Measurements from ENCODE around the gene MYMX.

MYMX gene

GRCh38 chr6:44235269-44235668 is 18.5 kb downstream of the MYMX start:
- Histone ChIP-seq H3K4me3 (no peak overlapping the region), H3K27ac (peak overlapping the region; percentile 26), H3K9me3 (ENCODE audit: low read depth, low read length) (no peaks in the 10 kb centered on the region), H3K9ac (ENCODE audit: insufficient read length) (no peak overlapping the region), H3K36me3 (ENCODE audit: insufficient read depth, low read length) (peaks cover 52% of the 10 kb centered on the region)
- TF ChIP-seq FOXP2 (optimal IDR thresholded peaks at IDR 0.05; ENCODE audit: control extremely low read depth, extremely low read length, insufficient read depth) = no peak
- TF ChIP-seq POLR2AphosphoS5 (IDR thresholded peaks at IDR 0.05; ENCODE audit: borderline replicate concordance, low read depth, low read length) = no peak
- TF ChIP-seq EZH2 (IDR thresholded peaks at IDR 0.05) = no peak
- DNase-seq (ENCODE audit: low read depth, low spot score) = no peak

- 0 out of 2 replicates have a peak overlapping the region, but pooled peaks have one; percentile 26 for H3K27ac ChIP-seq
- H3K36me3 ChIP-seq (ENCODE audit: insufficient read depth, low read length) = peaks cover 45% of the 10 kb centered on the region
- no peak for TF ChIP-seq POLR2AphosphoS5 (IDR thresholded peaks at IDR 0.05; ENCODE audit: borderline replicate concordance, low read depth, low read length)
- TF ChIP-seq FOXP2 (optimal IDR thresholded peaks at IDR 0.05; ENCODE audit: control extremely low read depth, extremely low read length, insufficient read depth) = no peak
- no peak for TF ChIP-seq EZH2 (IDR thresholded peaks at IDR 0.05)
- no peak overlapping the region for H3K4me3 ChIP-seq
- DNase-seq (ENCODE audit: low read depth, low spot score) = no peak
- no peak overlapping the region for H3K9ac ChIP-seq (ENCODE audit: insufficient read length)
- no peaks in the 10 kb centered on the region for H3K9me3 ChIP-seq (ENCODE audit: low read depth, low read length)
These were observed 19.3 kb downstream of the MYMX start for GRCh38 chr6:44235891-44236516.

GRCh38 chr6:44237021-44237812 is 20.5 kb downstream of the MYMX start:
- Histone ChIP-seq H3K36me3 (ENCODE audit: insufficient read depth, low read length) (peaks cover 35% of the 10 kb centered on the region), H3K27ac (no peak overlapping the region), H3K9ac (ENCODE audit: insufficient read length) (peak overlapping the region; percentile 72), H3K9me3 (ENCODE audit: low read depth, low read length) (no peaks in the 10 kb centered on the region), H3K4me3 (peak overlapping the region; percentile 82)
- DNase-seq (ENCODE audit: low read depth, low spot score) = no peak
- TF ChIP-seq FOXP2 (optimal IDR thresholded peaks at IDR 0.05; ENCODE audit: control extremely low read depth, extremely low read length, insufficient read depth) (no peak), POLR2AphosphoS5 (IDR thresholded peaks at IDR 0.05; ENCODE audit: borderline replicate concordance, low read depth, low read length) (no peak; the same call in 1 of the 2 replicates), EZH2 (IDR thresholded peaks at IDR 0.05) (no peak)

GRCh38 chr6:44237813-44238433 is 21.2 kb downstream of the MYMX start:
- peaks cover 28% of the 10 kb centered on the region for H3K36me3 ChIP-seq (ENCODE audit: insufficient read depth, low read length)
- peak overlapping the region; percentile 82 for H3K4me3 ChIP-seq

GRCh38 chr6:44238687-44239350 is 22.1 kb downstream of the MYMX start:
- DNase-seq (ENCODE audit: low read depth, low spot score) = no peak
- no peak overlapping the region for H3K4me3 ChIP-seq
- H3K9ac ChIP-seq (ENCODE audit: insufficient read length) = no peak overlapping the region
- peaks cover 19% of the 10 kb centered on the region for H3K36me3 ChIP-seq (ENCODE audit: insufficient read depth, low read length)
- no peaks in the 10 kb centered on the region for H3K9me3 ChIP-seq (ENCODE audit: low read depth, low read length)
- TF ChIP-seq FOXP2 (optimal IDR thresholded peaks at IDR 0.05; ENCODE audit: control extremely low read depth, extremely low read length, insufficient read depth) = no peak
- no peak for TF ChIP-seq EZH2 (IDR thresholded peaks at IDR 0.05)
- TF ChIP-seq POLR2AphosphoS5 (IDR thresholded peaks at IDR 0.05; ENCODE audit: borderline replicate concordance, low read depth, low read length) = no peak
- H3K27ac ChIP-seq = no peak overlapping the region

More at GRCh38 chr6:44237813-44238433, 21.2 kb downstream of the MYMX start:
- no peak overlapping the region for H3K27ac ChIP-seq
- H3K9me3 ChIP-seq (ENCODE audit: low read depth, low read length) = no peaks in the 10 kb centered on the region
- TF ChIP-seq FOXP2 (optimal IDR thresholded peaks at IDR 0.05; ENCODE audit: control extremely low read depth, extremely low read length, insufficient read depth) (no peak), EZH2 (IDR thresholded peaks at IDR 0.05) (no peak), POLR2AphosphoS5 (IDR thresholded peaks at IDR 0.05; ENCODE audit: borderline replicate concordance, low read depth, low read length) (peak; percentile 57)
- DNase-seq (ENCODE audit: low read depth, low spot score) = no peak
- peak overlapping the region; percentile 72 for H3K9ac ChIP-seq (ENCODE audit: insufficient read length)

GRCh38 chr6:44243345-44243744 is 26.6 kb downstream of the MYMX start:
- no peaks in the 10 kb centered on the region for H3K9me3 ChIP-seq (ENCODE audit: low read depth, low read length)
- no peak for DNase-seq (ENCODE audit: low read depth, low spot score)

GRCh38 chr6:44245391-44245911 is 28.7 kb downstream of the MYMX start:
- H3K27ac ChIP-seq = no peak overlapping the region
- no peak overlapping the region; the same call in 1 of the 2 replicates for H3K4me3 ChIP-seq
- DNase-seq (ENCODE audit: low read depth, low spot score) = no peak
- no peak overlapping the region for H3K9ac ChIP-seq (ENCODE audit: insufficient read length)
- H3K36me3 ChIP-seq (ENCODE audit: insufficient read depth, low read length) = peaks cover 29% of the 10 kb centered on the region
- TF ChIP-seq EZH2 (IDR thresholded peaks at IDR 0.05) (no peak), FOXP2 (optimal IDR thresholded peaks at IDR 0.05; ENCODE audit: control extremely low read depth, extremely low read length, insufficient read depth) (no peak), POLR2AphosphoS5 (IDR thresholded peaks at IDR 0.05; ENCODE audit: borderline replicate concordance, low read depth, low read length) (no peak)
- H3K9me3 ChIP-seq (ENCODE audit: low read depth, low read length) = no peaks in the 10 kb centered on the region

More at GRCh38 chr6:44243345-44243744, 26.6 kb downstream of the MYMX start:
- Histone ChIP-seq H3K27ac (no peak overlapping the region), H3K36me3 (ENCODE audit: insufficient read depth, low read length) (peaks cover 8% of the 10 kb centered on the region), H3K9ac (ENCODE audit: insufficient read length) (no peak overlapping the region), H3K4me3 (no peak overlapping the region)
- TF ChIP-seq EZH2 (IDR thresholded peaks at IDR 0.05) (no peak), FOXP2 (optimal IDR thresholded peaks at IDR 0.05; ENCODE audit: control extremely low read depth, extremely low read length, insufficient read depth) (no peak), POLR2AphosphoS5 (IDR thresholded peaks at IDR 0.05; ENCODE audit: borderline replicate concordance, low read depth, low read length) (no peak)
